Testis (tissue), 3 donors: ENCODE results near the gene HOXA7. TPM values are rescaled to one million over a fixed set of nuclear protein-coding genes. Genes with fewer than 3 reads are reported as not detected.

ENCODE experiments used
- DNase-seq: peaks from one replicate; pipeline ENCODE4 v3.0.0-alpha.2; 2019
- H3K27ac ChIP-seq, 2 donors: fragments of 200-600 bp; sonication (generic); one replicate each; pipeline ENCODE4 v1.5.1; 2019
- H3K27me3 ChIP-seq: fragments of 200-600 bp; sonication (generic); one replicate; pipeline ENCODE4 v1.5.1; 2019
- H3K36me3 ChIP-seq: fragments of 200-600 bp; sonication (generic); one replicate; pipeline ENCODE4 v1.5.1; 2017; ENCODE audit warnings: low read depth; ENCODE audit errors: missing control alignments
- H3K4me1 ChIP-seq: fragments of 200-600 bp; sonication (generic); one replicate; pipeline ENCODE4 v1.5.1; 2019
- H3K4me3 ChIP-seq, 2 donors: fragments of 200-600 bp; sonication (generic); one replicate each; pipeline ENCODE4 v1.5.1; 2017 to 2019
- H3K9me3 ChIP-seq: fragments of 200-600 bp; sonication (generic); one replicate; pipeline ENCODE4 v1.5.1; 2017
- POLR2A ChIP-seq: fragments of 450-650 bp; IDR thresholded peaks from one replicate; pipeline ENCODE4 v1.6.1; 2017; ENCODE audit warnings: antibody characterized with exemption, mild to moderate bottlenecking, moderate library complexity
- WGBS, 2 donors: methylation state at CpG; one replicate each; pipeline ENCODE4 v1.1.5; 2018; 5-methylcytosine and 5-hydroxymethylcytosine counted together
- intact Hi-C: fragments of 100-400 bp; cut with DNase I; formaldehyde crosslinking; loops from one replicate; pipeline ENCODE4 v1.15.1; 2023; ENCODE audit warnings: low total_unique reads
- polyA plus RNA-seq: library from polyadenylated mRNA; stranded (reverse); fragments of 350-450 nt; fragmentation: Illumina TruSeq; extraction: RNeasy Lipid Tissue Mini Kit (QIAGEN cat#74804); gene quantifications from one replicate; pipeline ENCODE4 v1.2.3, GENCODE V29; 2014; ENCODE audit warnings: low read depth, low replicate concordance; ENCODE audit not compliant: insufficient read depth
- total RNA-seq, 2 donors: library from RNA; depleted of rRNA; stranded (reverse); fragments of >200 nt; gene quantifications; one replicate each; pipeline ENCODE4 v1.2.3, GENCODE V29; 2016
- TF ChIP-seq, protein P1 (sequence below), 3 experiments: fragments of 450-650 bp in 2 of 3; fragments of 200-600 bp in 1 of 3; sonication (generic) in 1 of 3; IDR thresholded peaks; one replicate each; pipeline ENCODE4 v1.5.1; 2016 to 2019; ENCODE audit warnings: antibody characterized with exemption in 3 of 3, mild to moderate bottlenecking in 2 of 3, moderate library complexity in 1 of 3

HOXA7 gene
- total and polyA plus RNA-seq, 3 donors from 2014 or later = 3.1 to 13.1 (median 7.8) TPM

GRCh38 chr7:27178366-27178765 lies 21.9 kb upstream of the HOXA7 start:
- intact Hi-C loops = no loop called here
- no peak for TF ChIP-seq POLR2A
- TF ChIP-seq, protein P1, sequence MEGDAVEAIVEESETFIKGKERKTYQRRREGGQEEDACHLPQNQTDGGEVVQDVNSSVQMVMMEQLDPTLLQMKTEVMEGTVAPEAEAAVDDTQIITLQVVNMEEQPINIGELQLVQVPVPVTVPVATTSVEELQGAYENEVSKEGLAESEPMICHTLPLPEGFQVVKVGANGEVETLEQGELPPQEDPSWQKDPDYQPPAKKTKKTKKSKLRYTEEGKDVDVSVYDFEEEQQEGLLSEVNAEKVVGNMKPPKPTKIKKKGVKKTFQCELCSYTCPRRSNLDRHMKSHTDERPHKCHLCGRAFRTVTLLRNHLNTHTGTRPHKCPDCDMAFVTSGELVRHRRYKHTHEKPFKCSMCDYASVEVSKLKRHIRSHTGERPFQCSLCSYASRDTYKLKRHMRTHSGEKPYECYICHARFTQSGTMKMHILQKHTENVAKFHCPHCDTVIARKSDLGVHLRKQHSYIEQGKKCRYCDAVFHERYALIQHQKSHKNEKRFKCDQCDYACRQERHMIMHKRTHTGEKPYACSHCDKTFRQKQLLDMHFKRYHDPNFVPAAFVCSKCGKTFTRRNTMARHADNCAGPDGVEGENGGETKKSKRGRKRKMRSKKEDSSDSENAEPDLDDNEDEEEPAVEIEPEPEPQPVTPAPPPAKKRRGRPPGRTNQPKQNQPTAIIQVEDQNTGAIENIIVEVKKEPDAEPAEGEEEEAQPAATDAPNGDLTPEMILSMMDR (IDR thresholded peaks at IDR 0.05) = no peak
- H3K27me3 ChIP-seq = no peaks in the 10 kb centered on the region
- H3K27ac ChIP-seq = no peak overlapping the region
- peaks cover 6% of the 10 kb centered on the region for H3K4me1 ChIP-seq
- no peaks in the 10 kb centered on the region for H3K36me3 ChIP-seq
- H3K4me3 ChIP-seq = no peak overlapping the region
- DNase-seq = no peak
- WGBS, 2 donors = 91% methylated on average over 6 of the region's 6 CpGs
- no peaks in the 10 kb centered on the region for H3K9me3 ChIP-seq

DNA sequence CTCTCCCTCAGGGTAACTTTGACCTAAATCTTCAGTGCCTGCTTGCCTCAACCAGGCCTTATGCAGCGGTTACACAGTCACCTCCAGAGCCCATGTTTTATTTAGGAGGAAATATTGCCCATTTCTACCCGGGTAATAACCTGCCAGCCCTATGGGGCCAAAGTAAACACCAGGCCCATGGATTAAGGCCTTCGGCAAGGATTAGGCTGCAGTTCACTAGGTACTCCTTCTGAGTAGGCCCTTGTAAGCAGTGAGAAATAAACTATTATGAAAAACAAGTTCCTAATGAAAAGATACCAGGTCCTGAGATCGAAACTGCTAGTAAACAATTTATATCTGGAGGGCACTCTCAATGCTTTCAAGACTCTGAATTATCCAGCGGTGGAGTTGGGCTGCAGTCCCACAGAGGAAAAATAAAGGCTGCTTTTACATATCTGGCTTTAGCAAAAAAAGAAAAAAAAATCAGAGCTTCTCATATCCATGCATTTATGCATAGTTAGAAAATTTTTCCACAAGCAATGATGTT lies 21.4 kb upstream of the HOXA7 start:
- peaks cover 8% of the 10 kb centered on the region for H3K4me1 ChIP-seq

DNA sequence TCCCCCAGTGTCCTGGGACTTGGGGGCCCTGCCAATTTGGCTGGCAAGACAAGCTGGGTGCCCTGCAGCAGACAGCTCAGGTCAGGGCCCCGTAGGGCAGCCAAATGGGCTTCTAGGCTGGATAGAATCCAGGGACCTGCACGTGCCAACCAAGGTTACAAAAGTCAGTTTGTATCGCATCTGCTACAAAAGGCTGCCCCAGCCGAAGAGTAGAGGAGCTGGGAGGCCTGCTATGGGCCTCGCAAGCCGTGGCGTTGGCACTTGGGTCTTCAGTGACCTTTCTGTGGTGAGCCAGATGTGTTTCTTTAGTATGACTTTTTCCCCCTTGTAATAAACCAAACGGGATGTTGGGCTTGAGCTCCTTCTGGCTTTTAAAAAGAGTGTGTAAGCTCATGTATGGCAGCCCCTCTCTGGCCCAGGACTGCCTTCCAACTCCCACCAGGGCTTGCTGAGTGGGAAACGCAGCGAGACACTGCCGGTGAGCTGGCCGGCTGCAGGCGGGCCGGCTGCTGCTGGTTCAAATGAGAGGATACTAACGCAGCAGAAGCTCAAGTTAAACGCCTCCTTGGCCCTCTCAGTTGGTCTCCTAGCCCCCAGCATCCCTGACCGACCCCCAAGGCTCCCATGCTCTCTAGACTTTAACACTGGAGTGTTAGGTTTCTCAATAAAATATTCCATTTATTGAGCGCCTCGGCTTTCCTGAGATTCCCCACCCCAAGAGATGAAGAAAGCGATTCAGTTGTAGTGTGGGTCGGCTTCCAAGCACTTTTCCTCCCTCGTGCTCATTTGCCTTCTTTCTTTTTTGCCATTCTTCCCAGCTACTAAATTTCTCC lies 20.7 kb upstream of the HOXA7 start:
- Histone ChIP-seq H3K27me3 (no peaks in the 10 kb centered on the region), H3K27ac (no peak overlapping the region), H3K4me1 (peaks cover 12% of the 10 kb centered on the region), H3K36me3 (no peaks in the 10 kb centered on the region), H3K9me3 (no peaks in the 10 kb centered on the region), H3K4me3 (no peak overlapping the region)
- DNase-seq = no peak
- TF ChIP-seq POLR2A = no peak
- TF ChIP-seq, protein P1 (IDR thresholded peaks at IDR 0.05) = no peak
- 87 to 90% methylated on average over 19 to 22 of the region's 22 CpGs for WGBS, 2 donors
- intact Hi-C loops = no loop called here

More for the DNA sequence above, 21.4 kb upstream of the HOXA7 start:
- no peaks in the 10 kb centered on the region for H3K36me3 ChIP-seq
- no peak for DNase-seq
- 90 to 93% methylated on average over 5 of the region's 5 CpGs for WGBS, 2 donors
- intact Hi-C loops = no loop called here
- TF ChIP-seq POLR2A = no peak
- TF ChIP-seq, protein P1 (IDR thresholded peaks at IDR 0.05) = no peak
- H3K27me3 ChIP-seq = no peaks in the 10 kb centered on the region
- H3K9me3 ChIP-seq = no peaks in the 10 kb centered on the region
- no peak overlapping the region for H3K27ac ChIP-seq
- no peak overlapping the region for H3K4me3 ChIP-seq

GRCh38 chr7:27176524-27176845 lies 20.0 kb upstream of the HOXA7 start:
- TF ChIP-seq, protein P1 (IDR thresholded peaks at IDR 0.05) = no peak
- no peak for TF ChIP-seq POLR2A
- no peak for DNase-seq
- Histone ChIP-seq H3K27ac (no peak overlapping the region), H3K36me3 (no peaks in the 10 kb centered on the region), H3K4me3 (no peak overlapping the region), H3K9me3 (no peaks in the 10 kb centered on the region), H3K4me1 (peaks cover 12% of the 10 kb centered on the region), H3K27me3 (no peaks in the 10 kb centered on the region)
- intact Hi-C loops = no loop called here
- 69 to 79% methylated on average over 3 of the region's 3 CpGs for WGBS, 2 donors
